Adipocyte (in vitro differentiated cells): Measurements from ENCODE around the gene RERE.
A peak's percentile ranks its signal among the peaks of the same experiment; 100 is the strongest.

Experiments used
- DNase-seq: peaks from one replicate; pipeline ENCODE4 v3.0.0-alpha.2; 2015; ENCODE audit warnings: low read depth
- H3K27me3 ChIP-seq: replicated peaks from 2 replicates; pipeline ENCODE4 v1.7.0; 2013; ENCODE audit warnings: mild to moderate bottlenecking, low read length, moderate library complexity; ENCODE audit not compliant: control insufficient read depth, insufficient read depth
- H3K36me3 ChIP-seq: 2 replicates; pipeline ENCODE4 v1.7.0; 2013; ENCODE audit warnings: low read length, mild to moderate bottlenecking, moderate library complexity; ENCODE audit not compliant: control insufficient read depth, insufficient read depth, severe bottlenecking
- H3K4me1 ChIP-seq: 2 replicates; pipeline ENCODE4 v1.7.0; 2013; ENCODE audit warnings: mild to moderate bottlenecking, low read length, moderate library complexity; ENCODE audit not compliant: control insufficient read depth, insufficient read depth
- H3K4me3 ChIP-seq: 2 replicates; pipeline ENCODE4 v1.7.0; 2013; ENCODE audit warnings: mild to moderate bottlenecking, low read length, moderate library complexity
- H3K9ac ChIP-seq: 2 replicates; pipeline ENCODE4 v1.7.0; 2013; ENCODE audit warnings: mild to moderate bottlenecking, low read length, moderate library complexity
- H3K9me3 ChIP-seq: 2 replicates; pipeline ENCODE4 v1.7.0; 2013; ENCODE audit warnings: mild to moderate bottlenecking, low read length, moderate library complexity; ENCODE audit not compliant: control insufficient read depth

Gene RERE

DNA sequence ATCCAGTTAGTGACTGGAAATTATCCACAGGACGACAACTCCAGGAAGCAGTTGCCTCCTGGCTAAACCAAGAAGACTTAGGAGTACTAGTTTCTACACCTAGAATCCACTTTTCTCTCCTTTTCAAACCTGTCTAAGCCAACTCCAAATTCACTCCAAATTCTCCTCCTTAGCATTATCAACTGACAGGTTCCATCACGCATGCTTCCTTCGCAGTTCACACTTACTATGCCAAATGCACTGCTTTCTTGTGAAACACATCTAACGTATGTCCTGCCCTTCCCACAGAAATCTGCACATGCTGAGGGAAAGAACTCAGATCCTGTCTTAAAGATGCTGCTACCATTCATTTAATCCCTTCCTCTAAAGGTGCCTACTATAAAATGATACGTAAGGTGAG, 225.9 kb downstream of the RERE start:
- H3K9ac ChIP-seq: no peak overlapping the region
- H3K27me3 ChIP-seq: no peaks in the 10 kb centered on the region
- no peak overlapping the region for H3K4me3 ChIP-seq
- DNase-seq: no peak
- H3K9me3 ChIP-seq: no peaks in the 10 kb centered on the region
- peaks cover 6% of the 10 kb centered on the region for H3K4me1 ChIP-seq
- H3K36me3 ChIP-seq: no peaks in the 10 kb centered on the region

DNA sequence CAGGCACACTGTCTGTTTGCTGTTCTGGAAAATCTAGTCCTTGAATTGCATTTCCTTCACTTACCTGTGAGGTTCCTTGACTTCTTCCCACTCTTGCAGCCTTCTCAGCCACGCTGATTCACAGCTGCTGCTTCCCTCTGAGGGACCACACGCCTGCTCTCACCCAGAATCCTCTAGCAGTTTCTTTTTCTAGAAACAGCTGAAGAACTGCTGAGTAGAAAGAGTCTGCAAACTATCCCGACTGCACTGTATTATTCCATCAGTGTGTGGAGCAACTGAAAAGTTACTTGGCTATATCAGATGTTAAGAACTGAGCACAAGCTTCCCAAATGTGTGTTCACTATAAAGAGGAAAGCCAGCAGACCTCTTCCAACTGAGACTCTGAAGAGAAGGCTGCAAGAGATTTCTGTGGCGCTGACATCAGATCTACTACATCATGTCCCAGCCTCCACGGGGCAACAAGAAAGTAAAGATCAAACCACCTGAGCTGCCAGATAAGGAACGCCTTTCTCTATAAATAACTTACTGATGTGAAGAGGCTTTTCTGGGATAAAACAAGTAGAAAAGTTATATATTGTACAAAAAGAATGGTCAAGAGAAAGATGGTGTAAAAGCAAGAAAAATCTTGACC, 226.6 kb downstream of the RERE start:
- Histone ChIP-seq H3K9ac (no peak overlapping the region), H3K9me3 (no peaks in the 10 kb centered on the region), H3K36me3 (no peaks in the 10 kb centered on the region), H3K4me1 (peaks cover 6% of the 10 kb centered on the region), H3K4me3 (peak overlapping the region; percentile 27), H3K27me3 (no peaks in the 10 kb centered on the region)
- DNase-seq: no peak

DNA sequence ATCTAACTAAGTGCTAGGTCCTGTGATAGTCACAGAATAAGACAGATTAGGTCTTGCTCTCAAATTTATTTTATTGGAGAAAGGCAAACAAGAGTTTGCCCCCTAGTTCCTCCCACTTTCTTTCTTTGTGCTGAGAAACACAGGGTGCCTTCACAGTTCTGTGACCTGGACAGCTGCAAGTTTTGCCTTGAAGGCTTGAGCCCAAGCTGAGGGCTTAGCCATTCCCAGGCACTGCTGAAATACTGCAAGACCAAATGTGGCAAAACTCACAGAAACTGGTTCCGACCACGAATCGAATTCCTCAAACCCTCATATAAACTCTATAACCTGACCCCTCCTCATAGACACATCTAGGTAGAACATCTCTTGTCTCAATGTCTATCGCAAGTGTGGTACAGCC, 227.9 kb downstream of the RERE start:
- Histone ChIP-seq H3K4me1 (peaks cover 6% of the 10 kb centered on the region), H3K4me3 (no peak overlapping the region), H3K9ac (no peak overlapping the region), H3K9me3 (no peaks in the 10 kb centered on the region), H3K27me3 (no peaks in the 10 kb centered on the region), H3K36me3 (no peaks in the 10 kb centered on the region)
- DNase-seq: no peak

DNA sequence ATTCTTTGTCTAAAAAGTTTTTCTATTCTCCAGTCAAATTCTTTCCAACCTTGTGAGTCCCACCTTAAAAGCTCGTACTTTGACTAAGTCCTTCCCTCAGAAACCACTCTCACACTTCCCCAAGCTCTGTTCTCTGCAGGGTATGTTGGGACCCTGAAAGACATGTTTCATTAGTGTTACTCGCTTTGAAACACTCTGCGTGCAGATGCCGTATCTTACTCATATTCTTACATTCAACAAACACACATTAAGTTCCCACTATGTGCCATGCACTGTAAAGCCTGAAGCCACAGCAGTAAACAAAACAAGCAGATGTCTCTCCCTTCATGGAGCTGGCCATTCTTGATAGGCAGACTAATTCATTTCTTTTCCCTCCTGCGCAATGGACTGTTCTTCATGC, 229.7 kb downstream of the RERE start:
- Histone ChIP-seq H3K27me3 (no peaks in the 10 kb centered on the region), H3K4me1 (peaks cover 6% of the 10 kb centered on the region), H3K9ac (no peak overlapping the region), H3K36me3 (no peaks in the 10 kb centered on the region), H3K9me3 (no peaks in the 10 kb centered on the region), H3K4me3 (no peak overlapping the region)
- DNase-seq: no peak

DNA sequence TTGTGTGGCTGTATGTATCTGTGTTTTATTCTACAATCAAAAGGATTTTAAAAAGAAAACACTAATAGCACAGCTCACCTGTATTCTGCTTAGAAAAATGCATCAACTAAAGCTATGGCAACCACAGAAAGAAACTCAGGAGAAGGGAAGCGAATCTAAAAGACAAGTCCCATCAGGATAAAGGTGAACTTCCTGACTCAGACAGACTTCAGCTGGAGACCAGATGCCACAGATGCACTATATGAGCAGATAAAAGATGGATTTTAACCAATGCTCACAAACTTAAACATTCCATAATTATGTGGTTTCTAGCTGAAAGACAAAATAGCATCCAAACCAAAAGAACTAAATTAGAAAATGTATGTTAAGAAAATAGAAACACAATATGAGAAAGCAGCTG, 231.0 kb downstream of the RERE start:
- H3K36me3 ChIP-seq: no peaks in the 10 kb centered on the region
- H3K4me1 ChIP-seq: peaks cover 6% of the 10 kb centered on the region
- DNase-seq: no peak
- H3K9ac ChIP-seq: no peak overlapping the region
- no peaks in the 10 kb centered on the region for H3K27me3 ChIP-seq
- H3K4me3 ChIP-seq: no peak overlapping the region
- H3K9me3 ChIP-seq: no peaks in the 10 kb centered on the region

GRCh38 chr1:8584316-8584715, 233.1 kb downstream of the RERE start:
- no peak overlapping the region for H3K9ac ChIP-seq
- no peaks in the 10 kb centered on the region for H3K9me3 ChIP-seq
- no peaks in the 10 kb centered on the region for H3K36me3 ChIP-seq
- no peak for DNase-seq
- no peaks in the 10 kb centered on the region for H3K4me1 ChIP-seq
- no peaks in the 10 kb centered on the region for H3K27me3 ChIP-seq
- no peak overlapping the region for H3K4me3 ChIP-seq

- no peak overlapping the region for H3K4me3 ChIP-seq
- no peak for DNase-seq
- H3K4me1 ChIP-seq: no peaks in the 10 kb centered on the region
These were observed 234.4 kb downstream of the RERE start for GRCh38 chr1:8583031-8583430.

DNA sequence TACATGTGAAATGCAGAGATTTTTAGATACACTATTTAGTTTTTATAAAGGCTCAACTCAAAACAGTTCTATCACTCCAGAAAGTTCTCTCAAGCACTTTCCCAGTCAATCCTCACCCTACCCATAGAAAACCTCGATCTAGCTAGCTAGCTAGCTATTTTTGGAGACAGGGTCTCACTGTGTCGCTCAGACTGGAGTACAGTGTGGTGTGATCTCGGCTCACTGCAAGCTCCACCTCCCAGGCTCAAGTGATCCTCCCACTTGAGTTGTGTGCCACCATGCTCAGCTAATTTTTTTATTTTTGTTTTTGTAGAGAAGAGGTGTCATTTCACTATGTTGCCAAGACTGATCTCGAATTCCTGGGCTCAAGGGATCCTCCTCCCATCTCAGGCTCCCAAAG, 236.9 kb downstream of the RERE start:
- no peak overlapping the region for H3K9ac ChIP-seq
- no peaks in the 10 kb centered on the region for H3K4me1 ChIP-seq
- H3K27me3 ChIP-seq: no peaks in the 10 kb centered on the region
- H3K36me3 ChIP-seq: no peaks in the 10 kb centered on the region
- no peak for DNase-seq
- no peak overlapping the region for H3K4me3 ChIP-seq
- H3K9me3 ChIP-seq: no peaks in the 10 kb centered on the region

More at GRCh38 chr1:8583031-8583430, 234.4 kb downstream of the RERE start:
- no peaks in the 10 kb centered on the region for H3K36me3 ChIP-seq
- H3K27me3 ChIP-seq: no peaks in the 10 kb centered on the region
- H3K9me3 ChIP-seq: no peaks in the 10 kb centered on the region
- no peak overlapping the region for H3K9ac ChIP-seq

- Histone ChIP-seq H3K4me3 (no peak overlapping the region), H3K4me1 (no peaks in the 10 kb centered on the region), H3K9ac (no peak overlapping the region), H3K27me3 (no peaks in the 10 kb centered on the region), H3K9me3 (no peaks in the 10 kb centered on the region), H3K36me3 (no peaks in the 10 kb centered on the region)
- no peak for DNase-seq
These were observed 238.5 kb downstream of the RERE start for GRCh38 chr1:8578936-8579335.

- Histone ChIP-seq H3K27me3 (no peaks in the 10 kb centered on the region), H3K9ac (no peak overlapping the region), H3K4me1 (no peaks in the 10 kb centered on the region), H3K9me3 (no peaks in the 10 kb centered on the region), H3K36me3 (no peaks in the 10 kb centered on the region), H3K4me3 (no peak overlapping the region)
- no peak for DNase-seq
These were observed 239.1 kb downstream of the RERE start for GRCh38 chr1:8578132-8578877.

GRCh38 chr1:8574985-8575384, 242.5 kb downstream of the RERE start:
- H3K36me3 ChIP-seq: no peaks in the 10 kb centered on the region
- no peaks in the 10 kb centered on the region for H3K27me3 ChIP-seq
- DNase-seq: no peak
- H3K4me3 ChIP-seq: no peak overlapping the region
- no peak overlapping the region for H3K9ac ChIP-seq
- H3K4me1 ChIP-seq: peaks cover 19% of the 10 kb centered on the region
- H3K9me3 ChIP-seq: no peaks in the 10 kb centered on the region
